IMR-90 (cell line): ENCODE measurements around the gene TTBK2. TPM values are rescaled to one million over a fixed set of nuclear protein-coding genes. Genes with fewer than 3 reads are reported as not detected.

ENCODE experiments used
- ATAC-seq: fragments of 200-7000 bp; cut with Tn5 transposase; 2 replicates; pipeline ENCODE4 v1.9.1; 2020; ENCODE audit warnings: low read depth, mild to moderate bottlenecking, moderate library complexity
- BruUV-seq: library from RNA; stranded (reverse); fragments of 400-500 nt; replicated peaks from 2 replicates; lab custom pipeline; 2021; lab: Mats Ljungman, UMichigan
- CTCF ChIA-PET: fragments of 300-600 bp; formaldehyde crosslinking; extraction: SDS; loops from one replicate; lab custom pipeline; 2021; ENCODE audit warnings: antibody characterized with exemption; lab: Yijun Ruan, JAX
- POLR2A ChIA-PET: fragments of 300-600 bp; sonication (Branson Sonifier 250); formaldehyde crosslinking; loops from one replicate; lab custom pipeline; 2022; ENCODE audit warnings: antibody characterized with exemption; ENCODE audit not compliant: unreplicated experiment; lab: Charles Lee
- DNase-seq: peaks from one replicate; pipeline ENCODE4 v3.0.0; 2013
- H2AFZ ChIP-seq: replicated peaks from 2 replicates; pipeline ENCODE3; 2013; ENCODE audit warnings: low read length, mild to moderate bottlenecking; ENCODE audit not compliant: poor library complexity
- H2AK5ac ChIP-seq: 2 replicates; pipeline ENCODE4 v1.6.1; 2013; ENCODE audit warnings: low read depth, low read length, inconsistent platforms
- H2AK9ac ChIP-seq: replicated peaks from 2 replicates; pipeline ENCODE3; 2013; ENCODE audit warnings: mild to moderate bottlenecking, low read depth, low read length, moderate library complexity; ENCODE audit not compliant: poor library complexity
- H2BK120ac ChIP-seq: 2 replicates; pipeline ENCODE4 v1.6.1; 2013; ENCODE audit warnings: low read depth, low read length, inconsistent platforms
- H2BK15ac ChIP-seq: 3 replicates; pipeline ENCODE4 v1.6.1; 2013; ENCODE audit warnings: low read depth, low read length, inconsistent platforms
- H2BK20ac ChIP-seq: 2 replicates; pipeline ENCODE4 v1.6.1; 2013; ENCODE audit warnings: low read depth, mild to moderate bottlenecking, inconsistent platforms, low read length, moderate library complexity
- H2BK5ac ChIP-seq: 2 replicates; pipeline ENCODE4 v1.6.1; 2013; ENCODE audit warnings: mild to moderate bottlenecking, low read depth, low read length, inconsistent platforms; ENCODE audit not compliant: poor library complexity, severe bottlenecking
- H3K14ac ChIP-seq: replicated peaks from 2 replicates; pipeline ENCODE4 v1.6.1; 2013; ENCODE audit warnings: low read depth, low read length, inconsistent platforms
- H3K18ac ChIP-seq: 2 replicates; pipeline ENCODE4 v1.6.1; 2013; ENCODE audit warnings: low read depth, low read length, control low read depth
- H3K23ac ChIP-seq: 2 replicates; pipeline ENCODE4 v1.6.1; 2013; ENCODE audit warnings: low read depth, low read length, inconsistent platforms
- H3K27ac ChIP-seq: 2 replicates; pipeline ENCODE4 v1.5.1; 2013; ENCODE audit warnings: mild to moderate bottlenecking, control low read depth, low read length; ENCODE audit not compliant: insufficient read depth
- H3K27me3 ChIP-seq: 2 replicates; pipeline ENCODE4 v1.6.1; 2013; ENCODE audit warnings: low read length; ENCODE audit not compliant: control insufficient read depth, insufficient read depth
- H3K36me3 ChIP-seq: 2 replicates; pipeline ENCODE4 v1.6.1; 2013; ENCODE audit warnings: low read length, mixed read lengths; ENCODE audit not compliant: control insufficient read depth, insufficient read depth
- H3K4ac ChIP-seq: 2 replicates; pipeline ENCODE4 v1.6.1; 2013; ENCODE audit warnings: low read depth, low read length, inconsistent platforms
- H3K4me1 ChIP-seq: 2 replicates; pipeline ENCODE4 v1.6.1; 2013; ENCODE audit warnings: low read length, mixed read lengths; ENCODE audit not compliant: control insufficient read depth, insufficient read depth
- H3K4me2 ChIP-seq: 2 replicates; pipeline ENCODE4 v1.6.1; 2013; ENCODE audit warnings: low read depth, mild to moderate bottlenecking, control low read depth, low read length, moderate library complexity
- H3K4me3 ChIP-seq: 2 replicates; pipeline ENCODE4 v1.5.1; 2013; ENCODE audit warnings: low read depth, mild to moderate bottlenecking, control low read depth, low read length, moderate library complexity; ENCODE audit not compliant: insufficient read depth
- H3K56ac ChIP-seq: 2 replicates; pipeline ENCODE4 v1.6.1; 2013; ENCODE audit warnings: low read length, inconsistent platforms; ENCODE audit not compliant: insufficient read depth; ENCODE audit errors: extremely low read depth
- H3K79me1 ChIP-seq, 2 experiments: 2 replicates each; pipeline ENCODE4 v1.6.1; 2013; ENCODE audit warnings: low read length in 2 of 2, inconsistent platforms in 1 of 2, low read depth in 1 of 2
- H3K9ac ChIP-seq: 2 replicates; pipeline ENCODE4 v1.6.1; 2013; ENCODE audit warnings: low read depth, low read length, control low read depth
- H3K9me1 ChIP-seq: 2 replicates; pipeline ENCODE4 v1.6.1; 2013; ENCODE audit warnings: low read length, inconsistent platforms; ENCODE audit not compliant: insufficient read depth
- H3K9me3 ChIP-seq: 2 replicates; pipeline ENCODE4 v1.6.1; 2013; ENCODE audit warnings: low read length; ENCODE audit not compliant: control insufficient read depth, insufficient read depth
- H4K20me1 ChIP-seq: 2 replicates; pipeline ENCODE4 v1.6.1; 2013; ENCODE audit warnings: low read length, inconsistent platforms; ENCODE audit not compliant: insufficient read depth
- H4K5ac ChIP-seq: 2 replicates; pipeline ENCODE4 v1.6.1; 2013; ENCODE audit warnings: mild to moderate bottlenecking, low read depth, low read length, control low read depth
- H4K8ac ChIP-seq, 2 experiments: 2 replicates each; pipeline ENCODE4 v1.6.1; 2013; ENCODE audit warnings: low read depth in 2 of 2, low read length in 2 of 2, control low read depth in 1 of 2, inconsistent platforms in 1 of 2
- H4K91ac ChIP-seq: 2 replicates; pipeline ENCODE4 v1.6.1; 2013; ENCODE audit warnings: low read depth, low read length, inconsistent platforms; ENCODE audit not compliant: insufficient read depth
- BHLHE40 ChIP-seq: fragments of 150-350 bp; IDR thresholded peaks from 2 replicates; pipeline ENCODE4 v1.6.1; 2016; ENCODE audit warnings: mild to moderate bottlenecking, low read depth, low read length
- CEBPB ChIP-seq: IDR thresholded peaks from 2 replicates; pipeline ENCODE4 v1.6.1; 2012; ENCODE audit warnings: low read depth, low read length, improper control_type of control experiment
- CHD1 ChIP-seq: IDR thresholded peaks from 2 replicates; pipeline ENCODE4 v1.6.1; 2012; ENCODE audit warnings: low read depth, low read length, improper control_type of control experiment
- FOS ChIP-seq: fragments of 150-350 bp; IDR thresholded peaks from 2 replicates; pipeline ENCODE4 v1.6.1; 2016; ENCODE audit warnings: low read depth, low read length
- MAFK ChIP-seq: IDR thresholded peaks from 2 replicates; pipeline ENCODE4 v1.6.1; 2012; ENCODE audit warnings: low read depth, low read length, improper control_type of control experiment
- MAZ ChIP-seq: IDR thresholded peaks from 2 replicates; pipeline ENCODE4 v1.6.1; 2012; ENCODE audit warnings: low read depth, mild to moderate bottlenecking, low read length, improper control_type of control experiment, moderate library complexity, borderline replicate concordance
- MXI1 ChIP-seq: IDR thresholded peaks from 2 replicates; pipeline ENCODE4 v1.6.1; 2012; ENCODE audit warnings: low read depth, mild to moderate bottlenecking, low read length, moderate library complexity, borderline replicate concordance
- NFE2L2 ChIP-seq: fragments of 150-350 bp; IDR thresholded peaks from 2 replicates; pipeline ENCODE4 v1.6.1; 2016; ENCODE audit warnings: low read depth, mild to moderate bottlenecking, low read length
- POLR2A ChIP-seq: IDR thresholded peaks from 2 replicates; pipeline ENCODE4 v1.6.1; 2012; ENCODE audit warnings: mild to moderate bottlenecking, low read depth, low read length
- RAD21 ChIP-seq: IDR thresholded peaks from 2 replicates; pipeline ENCODE4 v1.6.1; 2012; ENCODE audit warnings: low read length, improper control_type of control experiment
- RCOR1 ChIP-seq: IDR thresholded peaks from 2 replicates; pipeline ENCODE4 v1.6.1; 2012; ENCODE audit warnings: mild to moderate bottlenecking, low read length, improper control_type of control experiment; ENCODE audit not compliant: insufficient replicate concordance
- RFX5 ChIP-seq: IDR thresholded peaks from 2 replicates; pipeline ENCODE4 v1.8.0; 2012; ENCODE audit warnings: low read depth, mild to moderate bottlenecking, low read length, moderate library complexity
- SMC3 ChIP-seq: fragments of 150-350 bp; IDR thresholded peaks from 2 replicates; pipeline ENCODE4 v1.6.1; 2016; ENCODE audit warnings: low read depth, mild to moderate bottlenecking, antibody characterized with exemption, low read length, moderate library complexity
- USF2 ChIP-seq: fragments of 150-350 bp; IDR thresholded peaks from 2 replicates; pipeline ENCODE4 v1.6.1; 2017; ENCODE audit warnings: mild to moderate bottlenecking, antibody characterized with exemption, low read length, low read depth
- WGBS, 2 experiments: methylation state at CpG; one replicate each; pipeline versions ENCODE4 v1.1.5 to v1.1.7; 2013; ENCODE audit warnings: missing lambda C conversion rate in 2 of 2; ENCODE audit not compliant: insufficient read length in 1 of 2; ENCODE audit errors: extremely low coverage in 2 of 2; 5-methylcytosine and 5-hydroxymethylcytosine counted together
- dilution Hi-C: fragments of 300-500 bp; cut with HindIII; formaldehyde crosslinking; loops from one replicate; pipeline ENCODE4 v1.14.3; 2018; ENCODE audit warnings: low sequenced_read_pairs; ENCODE audit not compliant: unreplicated experiment
- in situ Hi-C: fragments of 300-500 bp; cut with MboI; formaldehyde crosslinking; loops from 3 replicates; pipeline ENCODE4 v1.14.3; 2019; ENCODE audit warnings: low sequenced_read_pairs, inconsistent platforms, mixed read lengths
- intact Hi-C: fragments of 100-400 bp; cut with micrococcal nuclease; formaldehyde crosslinking; loops from 2 replicates; pipeline ENCODE4 v1.10.0; 2022
- polyA plus RNA-seq, 3 experiments: library from polyadenylated mRNA; depleted of rRNA; stranded (reverse); fragments of >200 nt; gene quantifications; 2 replicates each; pipeline ENCODE4 v1.2.3, GENCODE V29; 2012; ENCODE audit warnings: low replicate concordance in 1 of 3
- total RNA-seq: library from RNA; depleted of rRNA; stranded (reverse); fragments of >200 nt; gene quantifications from 2 replicates; pipeline ENCODE4 v1.2.3, GENCODE V29; 2012
- TF ChIP-seq, protein P1 (sequence below): conservative IDR thresholded peaks from 2 replicates; pipeline ENCODE4 v1.5.1; 2012; ENCODE audit warnings: mild to moderate bottlenecking, low read depth, low read length, improper control_type of control experiment
- TF ChIP-seq, protein P2 (sequence below): fragments of 150-350 bp; IDR thresholded peaks from 2 replicates; pipeline ENCODE4 v1.6.1; 2016; ENCODE audit warnings: low read depth, mild to moderate bottlenecking, low read length, moderate library complexity, borderline replicate concordance

TTBK2 gene
- total and polyA plus RNA-seq, 2 of the 4 experiments (the other 2 are of a cell fraction), result 2.4 to 3.2 TPM

DNA sequence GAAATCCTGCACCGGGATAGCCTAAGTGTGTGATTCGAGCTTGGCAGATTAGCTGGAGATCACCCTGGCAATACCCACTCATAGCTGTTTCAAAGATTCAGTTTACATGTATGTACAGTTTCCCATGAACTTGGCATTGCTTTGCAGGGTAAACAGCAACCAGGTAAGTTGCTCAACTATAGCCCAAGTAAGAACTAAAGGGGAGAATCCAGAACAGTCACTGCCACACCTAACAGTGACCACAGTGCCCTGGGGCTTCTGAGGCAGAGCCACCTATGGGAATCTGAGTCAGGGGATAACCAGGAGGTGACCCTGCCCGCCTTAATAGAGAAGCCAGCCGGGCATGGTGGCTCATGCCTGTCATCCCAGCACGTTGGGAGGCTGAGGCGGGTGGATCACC lies 199.6 kb downstream of the TTBK2 start:
- no peak for TF ChIP-seq FOS
- no peak for TF ChIP-seq CHD1
- no peak for TF ChIP-seq MXI1
- no peak for TF ChIP-seq MAFK
- TF ChIP-seq, protein P1, sequence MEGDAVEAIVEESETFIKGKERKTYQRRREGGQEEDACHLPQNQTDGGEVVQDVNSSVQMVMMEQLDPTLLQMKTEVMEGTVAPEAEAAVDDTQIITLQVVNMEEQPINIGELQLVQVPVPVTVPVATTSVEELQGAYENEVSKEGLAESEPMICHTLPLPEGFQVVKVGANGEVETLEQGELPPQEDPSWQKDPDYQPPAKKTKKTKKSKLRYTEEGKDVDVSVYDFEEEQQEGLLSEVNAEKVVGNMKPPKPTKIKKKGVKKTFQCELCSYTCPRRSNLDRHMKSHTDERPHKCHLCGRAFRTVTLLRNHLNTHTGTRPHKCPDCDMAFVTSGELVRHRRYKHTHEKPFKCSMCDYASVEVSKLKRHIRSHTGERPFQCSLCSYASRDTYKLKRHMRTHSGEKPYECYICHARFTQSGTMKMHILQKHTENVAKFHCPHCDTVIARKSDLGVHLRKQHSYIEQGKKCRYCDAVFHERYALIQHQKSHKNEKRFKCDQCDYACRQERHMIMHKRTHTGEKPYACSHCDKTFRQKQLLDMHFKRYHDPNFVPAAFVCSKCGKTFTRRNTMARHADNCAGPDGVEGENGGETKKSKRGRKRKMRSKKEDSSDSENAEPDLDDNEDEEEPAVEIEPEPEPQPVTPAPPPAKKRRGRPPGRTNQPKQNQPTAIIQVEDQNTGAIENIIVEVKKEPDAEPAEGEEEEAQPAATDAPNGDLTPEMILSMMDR, result no peak
- no peak for TF ChIP-seq NFE2L2
- no peak for TF ChIP-seq POLR2A
- no peak for TF ChIP-seq RFX5
- TF ChIP-seq MAZ, result no peak
- no peak for TF ChIP-seq RAD21
- TF ChIP-seq, protein P2, sequence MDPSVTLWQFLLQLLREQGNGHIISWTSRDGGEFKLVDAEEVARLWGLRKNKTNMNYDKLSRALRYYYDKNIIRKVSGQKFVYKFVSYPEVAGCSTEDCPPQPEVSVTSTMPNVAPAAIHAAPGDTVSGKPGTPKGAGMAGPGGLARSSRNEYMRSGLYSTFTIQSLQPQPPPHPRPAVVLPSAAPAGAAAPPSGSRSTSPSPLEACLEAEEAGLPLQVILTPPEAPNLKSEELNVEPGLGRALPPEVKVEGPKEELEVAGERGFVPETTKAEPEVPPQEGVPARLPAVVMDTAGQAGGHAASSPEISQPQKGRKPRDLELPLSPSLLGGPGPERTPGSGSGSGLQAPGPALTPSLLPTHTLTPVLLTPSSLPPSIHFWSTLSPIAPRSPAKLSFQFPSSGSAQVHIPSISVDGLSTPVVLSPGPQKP, result no peak
- no peak for TF ChIP-seq SMC3
- TF ChIP-seq BHLHE40, result no peak
- TF ChIP-seq USF2, result no peak
- TF ChIP-seq CEBPB, result no peak
- TF ChIP-seq RCOR1, result no peak
- Histone ChIP-seq H2AK5ac (no peak overlapping the region), H2BK15ac (no peak overlapping the region), H2BK120ac (no peak overlapping the region), H3K4ac (no peak overlapping the region), H2BK5ac (no peak overlapping the region), H3K9ac (no peak overlapping the region), H3K4me1 (peaks cover 4% of the 10 kb centered on the region), H3K9me3 (no peaks in the 10 kb centered on the region), H3K9me1 (peaks cover 11% of the 10 kb centered on the region; the same call in 1 of the 2 replicates), H2AFZ (no peak overlapping the region), H3K4me3 (no peak overlapping the region), H4K5ac (no peak overlapping the region), H3K27ac (no peak overlapping the region), H3K4me2 (no peak overlapping the region), H3K56ac (no peak overlapping the region), H4K91ac (no peak overlapping the region), H4K20me1 (no peaks in the 10 kb centered on the region), H3K36me3 (peaks cover 53% of the 10 kb centered on the region), H3K79me1 (peaks cover 8 to 9% of the 10 kb centered on the region in 2 experiments; a peak in 2 of 4 replicates), H3K27me3 (no peaks in the 10 kb centered on the region), H4K8ac (no peak overlapping the region), H3K23ac (no peak overlapping the region), H3K14ac (no peak overlapping the region), H2AK9ac (no peak overlapping the region), H2BK20ac (no peak overlapping the region), H3K18ac (no peak overlapping the region)
- no TSS peak for BruUV-seq
- ChIA-PET CTCF (no interaction called here), POLR2A (no interaction called here)
- in situ Hi-C loops, result no loop called here
- WGBS, 2 experiments, result 100% methylated on average over 1 of the region's 6 CpGs; no CpG with 5 or more reads in 1 of the 2 experiments
- intact Hi-C loops, result no loop called here
- DNase-seq (no peak), ATAC-seq (no peak)
- dilution Hi-C loops, result no loop called here
